ENCODE measurements around the gene CXCR6. TPM values are rescaled to one million over a fixed set of nuclear protein-coding genes. Genes with fewer than 3 reads are reported as not detected.

CXCR6 gene
- total and polyA plus RNA-seq, 2 of the 13 experiments (the other 11 are each of a cell fraction or from before 2014, with no cell fraction given), result not detected

GRCh38 chr3:45929042-45929679 lies 14.1 kb upstream of the CXCR6 start (continued):
- TF ChIP-seq RAD21 (CRISPR knock-in tag; IDR thresholded peaks at IDR 0.05), result peak; percentile 72
- TF ChIP-seq KLF11 (CRISPR knock-in tag; IDR thresholded peaks at IDR 0.05), result no peak
- TF ChIP-seq CTCF (CRISPR knock-in tag; IDR thresholded peaks at IDR 0.05), result peak; percentile 80
- TF ChIP-seq ZNF709 (CRISPR knock-in tag; IDR thresholded peaks at IDR 0.05), result no peak
- TF ChIP-seq FOXK1 (CRISPR knock-in tag; IDR thresholded peaks at IDR 0.05; ENCODE audit: borderline replicate concordance, low read depth), result no peak
- TF ChIP-seq ISX (CRISPR knock-in tag; conservative IDR thresholded peaks at IDR 0.05), result no peak
- TF ChIP-seq IKZF5 (CRISPR knock-in tag; IDR thresholded peaks at IDR 0.05), result no peak
- TF ChIP-seq ZBTB14 (CRISPR knock-in tag; IDR thresholded peaks at IDR 0.05), result no peak
- TF ChIP-seq ZFAT (CRISPR knock-in tag; conservative IDR thresholded peaks at IDR 0.05), result no peak
- no peak for TF ChIP-seq REPIN1 (CRISPR knock-in tag; IDR thresholded peaks at IDR 0.05; ENCODE audit: borderline replicate concordance, low read depth)
- TF ChIP-seq SNAPC2 (CRISPR knock-in tag; IDR thresholded peaks at IDR 0.05), result no peak
- no peak for TF ChIP-seq PREB (CRISPR knock-in tag; IDR thresholded peaks at IDR 0.05)
- TF ChIP-seq PTBP1 (IDR thresholded peaks at IDR 0.05; ENCODE audit: low read depth, low read length, poor library complexity, severe bottlenecking), result no peak
- no peak for TF ChIP-seq SMYD3 (CRISPR knock-in tag; IDR thresholded peaks at IDR 0.05)
- TF ChIP-seq TCF12 (IDR thresholded peaks at IDR 0.05), result no peak
- TF ChIP-seq TCF12 (CRISPR knock-in tag; IDR thresholded peaks at IDR 0.05), result no peak
- no peak for TF ChIP-seq ZKSCAN8 (CRISPR knock-in tag; IDR thresholded peaks at IDR 0.05; ENCODE audit: borderline replicate concordance)
- TF ChIP-seq STAG1 (CRISPR knock-in tag; IDR thresholded peaks at IDR 0.05), result peak; percentile 77
- TF ChIP-seq ZNF572 (CRISPR knock-in tag; IDR thresholded peaks at IDR 0.05), result 0 out of 2 replicates have a peak, but pooled peaks have one; percentile 24
- TF ChIP-seq ZNF253 (CRISPR knock-in tag; IDR thresholded peaks at IDR 0.05; ENCODE audit: borderline replicate concordance), result no peak
- no peak for TF ChIP-seq ZNF512B (CRISPR knock-in tag; IDR thresholded peaks at IDR 0.05; ENCODE audit: borderline replicate concordance)
